ENCODE results near the gene GCLC.
"Not testable (repeated sequence)": the region's sequence is repeated elsewhere in the genome, so short reads cannot be mapped to it uniquely, and the experiment has no call there.

Gene GCLC

DNA sequence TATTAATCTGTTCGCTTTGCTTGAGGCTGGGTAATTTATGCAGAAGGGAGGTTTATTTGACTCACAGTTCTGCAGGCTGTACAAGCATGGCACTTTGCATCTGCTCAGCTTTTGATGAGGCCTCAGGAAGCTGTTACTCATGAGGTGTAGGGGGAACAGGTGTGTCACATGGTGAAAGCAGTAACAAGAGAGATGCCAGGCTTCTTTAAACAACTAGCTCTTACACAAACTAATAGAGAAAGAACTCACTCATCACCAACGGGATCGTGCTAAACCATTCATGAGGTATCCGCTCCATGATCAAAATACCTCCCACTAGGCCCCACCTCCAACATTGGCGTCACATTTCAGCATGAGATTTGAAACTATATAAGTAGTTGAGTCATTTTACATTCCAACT lies 34.4 kb upstream of the GCLC start:
- TF ChIP-seq, protein P1, sequence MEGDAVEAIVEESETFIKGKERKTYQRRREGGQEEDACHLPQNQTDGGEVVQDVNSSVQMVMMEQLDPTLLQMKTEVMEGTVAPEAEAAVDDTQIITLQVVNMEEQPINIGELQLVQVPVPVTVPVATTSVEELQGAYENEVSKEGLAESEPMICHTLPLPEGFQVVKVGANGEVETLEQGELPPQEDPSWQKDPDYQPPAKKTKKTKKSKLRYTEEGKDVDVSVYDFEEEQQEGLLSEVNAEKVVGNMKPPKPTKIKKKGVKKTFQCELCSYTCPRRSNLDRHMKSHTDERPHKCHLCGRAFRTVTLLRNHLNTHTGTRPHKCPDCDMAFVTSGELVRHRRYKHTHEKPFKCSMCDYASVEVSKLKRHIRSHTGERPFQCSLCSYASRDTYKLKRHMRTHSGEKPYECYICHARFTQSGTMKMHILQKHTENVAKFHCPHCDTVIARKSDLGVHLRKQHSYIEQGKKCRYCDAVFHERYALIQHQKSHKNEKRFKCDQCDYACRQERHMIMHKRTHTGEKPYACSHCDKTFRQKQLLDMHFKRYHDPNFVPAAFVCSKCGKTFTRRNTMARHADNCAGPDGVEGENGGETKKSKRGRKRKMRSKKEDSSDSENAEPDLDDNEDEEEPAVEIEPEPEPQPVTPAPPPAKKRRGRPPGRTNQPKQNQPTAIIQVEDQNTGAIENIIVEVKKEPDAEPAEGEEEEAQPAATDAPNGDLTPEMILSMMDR (IDR thresholded peaks at IDR 0.05; ENCODE audit: low read depth, low read length), result no peak
- no peak overlapping the region for H3K4me3 ChIP-seq (ENCODE audit: low read depth, low read length)

DNA sequence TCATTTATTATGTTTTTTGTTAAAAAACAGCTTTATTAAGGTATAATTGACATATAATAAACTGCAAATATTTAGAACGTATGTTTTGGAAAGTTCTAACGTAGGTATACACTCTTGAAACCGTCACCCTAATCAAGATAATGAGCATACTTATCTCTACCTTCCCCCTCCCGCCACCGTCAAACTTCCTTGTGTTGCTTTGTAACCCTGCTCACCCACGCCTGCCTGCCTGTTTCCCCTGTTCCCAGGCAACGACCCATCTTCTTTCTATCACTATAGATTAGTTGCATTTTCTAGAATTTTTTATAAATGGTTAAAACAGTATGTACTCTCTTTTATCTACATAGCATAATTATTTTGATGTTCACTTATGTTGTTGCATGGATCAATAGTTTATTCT lies 33.5 kb upstream of the GCLC start:
- TF ChIP-seq, protein P1 (IDR thresholded peaks at IDR 0.05; ENCODE audit: low read depth, low read length), result no peak

DNA sequence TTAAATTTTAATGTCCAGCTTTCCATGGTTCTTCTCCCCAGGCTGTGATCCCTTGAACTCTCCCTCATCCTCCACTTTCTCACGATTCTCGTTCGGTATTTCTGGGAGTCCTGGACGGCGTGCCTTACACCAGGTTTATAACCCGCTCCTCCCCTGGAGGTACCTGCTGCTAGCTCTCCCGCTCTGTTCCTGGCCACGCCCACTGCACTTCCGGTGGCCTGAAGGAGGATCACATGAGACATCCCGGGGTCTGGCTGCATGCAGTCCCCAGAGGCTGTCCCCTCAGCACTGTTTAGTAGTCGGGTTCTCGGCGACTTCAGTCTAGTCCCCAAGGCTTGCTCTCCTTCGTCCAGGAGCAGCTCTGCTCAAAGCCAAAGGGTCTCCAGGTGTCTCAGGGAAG lies 28.4 kb upstream of the GCLC start:
- no peak overlapping the region for H3K4me3 ChIP-seq (ENCODE audit: low read depth, low read length)
- TF ChIP-seq, protein P1 (IDR thresholded peaks at IDR 0.05; ENCODE audit: low read depth, low read length), result no peak

More for the DNA sequence above, 33.5 kb upstream of the GCLC start:
- no peak overlapping the region for H3K4me3 ChIP-seq (ENCODE audit: low read depth, low read length)

DNA sequence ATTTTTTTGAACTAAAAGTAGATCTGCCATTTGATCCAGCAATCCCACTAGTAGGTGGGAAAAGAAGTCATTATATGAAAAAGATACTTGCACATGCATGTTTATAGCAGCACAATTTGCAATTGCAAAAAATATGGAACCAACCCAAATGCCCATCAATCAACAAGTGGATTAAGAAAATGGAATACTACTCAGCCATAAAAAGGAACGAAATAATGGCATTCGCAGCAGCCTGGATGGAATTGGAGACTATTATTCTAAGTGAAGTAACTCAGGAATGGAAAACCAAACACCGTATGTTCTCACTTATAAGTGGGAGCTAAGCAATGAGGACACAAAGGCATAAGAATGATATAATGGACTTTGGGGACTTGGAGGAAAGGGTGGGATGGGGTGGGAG lies 27.5 kb upstream of the GCLC start:
- not testable (repeated sequence) for H3K4me3 ChIP-seq (ENCODE audit: low read depth, low read length)

DNA sequence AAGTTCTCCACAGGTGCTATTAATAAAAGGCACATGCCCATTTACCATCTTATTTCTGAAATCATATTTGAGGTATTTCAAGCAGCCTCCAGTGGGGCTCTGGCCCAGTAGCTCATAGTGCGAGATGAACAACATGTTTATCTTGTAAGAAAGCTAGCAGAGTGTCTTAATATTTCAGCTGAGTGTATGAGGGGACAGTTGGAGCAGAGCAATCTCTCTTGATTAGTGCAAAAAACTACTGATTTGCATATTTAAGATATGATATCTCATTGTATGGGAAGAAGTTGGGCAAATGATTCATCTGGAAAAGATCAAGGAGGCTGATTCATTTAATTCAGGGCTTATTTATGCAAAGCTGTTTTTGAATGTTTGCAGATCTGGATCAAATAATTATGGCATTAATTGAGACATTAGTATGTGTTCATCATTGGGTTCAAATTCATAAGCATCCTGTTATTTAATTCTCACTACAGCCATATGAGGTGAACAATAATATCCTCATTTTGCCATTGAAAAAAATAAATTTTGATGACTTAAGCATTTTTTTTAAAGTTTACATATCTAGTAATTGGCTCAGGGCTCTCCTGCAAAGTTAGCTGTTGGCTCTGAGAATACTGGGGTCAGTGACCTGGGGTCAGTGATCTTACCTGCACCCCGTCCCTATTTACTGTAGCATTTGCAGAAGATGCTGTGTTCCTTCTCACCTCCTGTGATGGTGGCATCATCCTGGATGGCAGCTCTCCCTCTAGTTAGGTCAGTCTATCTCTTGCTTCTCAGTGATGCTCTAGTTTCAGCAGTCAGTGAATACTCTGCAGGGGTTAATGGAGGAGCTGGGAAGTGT lies 24.1 kb upstream of the GCLC start:
- TF ChIP-seq, protein P1 (IDR thresholded peaks at IDR 0.05; ENCODE audit: low read depth, low read length), result no peak
- H3K4me3 ChIP-seq (ENCODE audit: low read depth, low read length), result no peak overlapping the region

DNA sequence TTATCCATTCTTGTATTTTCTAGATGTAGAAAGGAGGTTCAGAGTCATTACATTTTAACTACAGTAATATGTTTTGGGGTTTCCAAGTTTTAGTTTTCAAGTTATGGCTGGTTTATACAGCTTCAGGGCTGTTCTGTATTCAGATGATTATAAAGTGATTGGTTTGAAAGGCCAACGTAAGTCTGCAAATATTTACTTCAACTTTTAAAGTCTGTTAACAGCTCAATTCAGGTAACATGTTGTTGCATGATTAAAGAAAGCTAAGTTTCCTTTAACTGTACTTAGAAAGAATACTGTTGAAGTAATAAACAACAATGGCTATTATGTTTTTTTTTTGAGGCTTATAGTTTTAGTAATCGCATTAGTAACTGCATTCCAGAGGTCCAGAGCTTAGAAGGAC lies 22.8 kb upstream of the GCLC start:
- H3K4me3 ChIP-seq (ENCODE audit: low read depth, low read length), result no peak overlapping the region
- TF ChIP-seq, protein P1 (IDR thresholded peaks at IDR 0.05; ENCODE audit: low read depth, low read length), result no peak

DNA sequence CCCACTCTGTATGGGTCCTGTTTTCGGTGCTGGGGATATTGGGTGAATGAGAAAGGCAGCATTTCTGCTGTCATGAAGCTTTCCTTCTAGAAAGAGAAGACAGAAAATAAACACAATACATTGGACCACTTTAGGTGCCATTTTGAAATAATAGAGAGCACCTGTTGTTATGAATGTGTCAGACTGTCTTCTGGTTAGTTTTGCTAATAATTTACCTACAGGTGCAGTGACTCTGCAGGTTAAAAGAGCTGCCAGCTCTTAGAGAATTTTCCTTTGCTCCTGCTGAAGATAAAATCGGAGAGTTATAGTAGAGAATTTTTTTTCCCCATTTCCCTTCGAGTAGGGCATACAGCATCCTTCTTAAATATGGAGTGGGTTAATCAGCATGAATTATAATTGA lies 21.9 kb upstream of the GCLC start:
- no peak overlapping the region for H3K4me3 ChIP-seq (ENCODE audit: low read depth, low read length)
- TF ChIP-seq, protein P1 (IDR thresholded peaks at IDR 0.05; ENCODE audit: low read depth, low read length), result no peak

DNA sequence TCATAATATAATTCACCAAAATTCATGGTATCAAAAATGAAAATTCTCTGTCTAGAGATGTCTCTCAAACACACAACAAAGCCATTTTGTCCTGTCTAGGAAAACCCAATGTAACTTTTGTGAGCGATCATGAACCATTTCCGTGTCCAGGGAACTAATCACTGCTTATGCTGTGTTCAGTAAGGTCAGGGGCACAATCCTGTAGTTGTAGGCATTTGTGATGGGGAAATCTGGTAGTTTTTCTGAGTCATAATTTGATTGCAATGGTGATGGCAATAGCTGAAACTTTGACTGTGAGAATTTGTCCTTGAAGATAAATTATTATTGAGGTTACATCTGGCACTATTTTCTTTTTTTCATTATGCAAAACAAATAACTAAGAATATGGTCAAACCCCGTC lies 21.0 kb upstream of the GCLC start:
- TF ChIP-seq, protein P1 (IDR thresholded peaks at IDR 0.05; ENCODE audit: low read depth, low read length), result no peak
- no peak overlapping the region for H3K4me3 ChIP-seq (ENCODE audit: low read depth, low read length)
